HS-27A (cell line): ENCODE results near the gene ANXA11.

Experiments used
- DNase-seq: peaks from one replicate; pipeline ENCODE4 v3.0.0-alpha.2; 2012; ENCODE audit warnings: low read depth, missing footprints

Gene ANXA11

GRCh38 chr10:80165173-80165572, 40.2 kb downstream of the ANXA11 start:
- no peak for DNase-seq

GRCh38 chr10:80164596-80164995, 40.7 kb downstream of the ANXA11 start:
- DNase-seq: no peak

- DNase-seq: peak; percentile 29
Observed at GRCh38 chr10:80163741-80164341, 41.5 kb downstream of the ANXA11 start.

- no peak for DNase-seq
Observed at GRCh38 chr10:80161321-80162083, 43.8 kb downstream of the ANXA11 start.

GRCh38 chr10:80160361-80161320, 44.7 kb downstream of the ANXA11 start:
- DNase-seq: no peak

- DNase-seq: no peak
Observed at GRCh38 chr10:80159166-80159873, 46.0 kb downstream of the ANXA11 start.

GRCh38 chr10:80158598-80159127, 46.7 kb downstream of the ANXA11 start:
- peak; percentile 79 for DNase-seq

- no peak for DNase-seq
Observed at GRCh38 chr10:80158126-80158525, 47.2 kb downstream of the ANXA11 start.

GRCh38 chr10:80157561-80157960, 47.8 kb downstream of the ANXA11 start:
- DNase-seq: no peak

- no peak for DNase-seq
Observed at GRCh38 chr10:80156216-80156615, 49.1 kb downstream of the ANXA11 start.

GRCh38 chr10:80155696-80156215, 49.6 kb downstream of the ANXA11 start:
- no peak for DNase-seq

- peak; percentile 49 for DNase-seq
Observed at GRCh38 chr10:80154978-80155695, 50.2 kb downstream of the ANXA11 start.

GRCh38 chr10:80154626-80154977, 50.7 kb downstream of the ANXA11 start:
- no peak for DNase-seq

- DNase-seq: no peak
Observed at GRCh38 chr10:80153460-80153859, 51.9 kb downstream of the ANXA11 start.

GRCh38 chr10:80152820-80153219, 52.5 kb downstream of the ANXA11 start:
- no peak for DNase-seq

GRCh38 chr10:80150172-80150571, 55.2 kb downstream of the ANXA11 start:
- DNase-seq: no peak

- DNase-seq: no peak
Observed at GRCh38 chr10:80149123-80149522, 56.2 kb downstream of the ANXA11 start.

- DNase-seq: no peak
Observed at GRCh38 chr10:80148166-80148805, 57.1 kb downstream of the ANXA11 start.

- DNase-seq: no peak
Observed at GRCh38 chr10:80146918-80147317, 58.4 kb downstream of the ANXA11 start.
